HK-2 (cell line): ENCODE results near the gene SCUBE2.
"Not testable (repeated sequence)": the region's sequence is repeated elsewhere in the genome, so short reads cannot be mapped to it uniquely, and the experiment has no call there.

Experiments
- DNase-seq: peaks from one replicate; pipeline ENCODE4 v3.0.0-alpha.2; 2018; ENCODE audit not compliant: unreplicated experiment

SCUBE2 gene

DNA sequence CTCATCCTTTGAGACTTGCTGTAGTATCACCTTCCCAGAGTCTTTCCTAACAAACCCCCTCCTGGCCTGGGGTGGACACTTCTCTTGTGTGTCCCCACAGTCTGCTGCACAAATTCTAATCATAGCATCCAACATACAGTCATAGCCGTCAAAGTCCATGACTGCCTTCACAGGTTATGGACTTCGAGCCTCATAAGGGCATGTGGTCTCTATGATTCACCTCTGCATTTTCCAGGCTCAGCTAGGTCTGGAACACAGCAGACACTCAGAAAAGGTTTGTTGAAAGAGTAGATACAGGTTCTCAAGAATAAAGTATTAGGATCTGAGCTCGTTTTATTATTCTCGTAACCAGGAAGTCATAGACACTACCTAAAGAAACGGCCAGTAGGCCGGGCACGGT is 13.2 kb upstream of the SCUBE2 start:
- no peak for DNase-seq

- no peak for DNase-seq
Observed at GRCh38 chr11:9103542-9104276, 12.3 kb upstream of the SCUBE2 start.

DNA sequence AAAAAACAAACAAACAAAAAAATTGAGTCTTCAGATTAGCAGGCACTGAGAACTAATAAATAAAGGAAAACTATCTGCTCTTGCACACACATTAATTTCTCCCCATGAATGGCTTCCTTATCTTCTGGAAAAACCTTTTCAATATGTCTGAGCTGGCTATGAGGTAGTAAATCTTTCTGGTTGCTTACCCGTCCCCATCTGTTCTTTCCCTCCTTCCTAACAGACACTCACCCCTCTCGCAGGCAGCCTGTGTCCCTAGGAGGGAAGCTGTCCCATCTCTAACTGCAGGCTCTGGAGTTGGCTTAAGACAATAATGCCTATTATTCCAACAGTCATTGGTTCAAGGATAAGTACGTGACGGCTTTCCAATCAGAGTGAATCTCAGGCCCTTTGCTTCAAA is 8.2 kb upstream of the SCUBE2 start:
- DNase-seq = no peak

GRCh38 chr11:9098455-9098854 is 7.1 kb upstream of the SCUBE2 start:
- DNase-seq = not testable (repeated sequence)

DNA sequence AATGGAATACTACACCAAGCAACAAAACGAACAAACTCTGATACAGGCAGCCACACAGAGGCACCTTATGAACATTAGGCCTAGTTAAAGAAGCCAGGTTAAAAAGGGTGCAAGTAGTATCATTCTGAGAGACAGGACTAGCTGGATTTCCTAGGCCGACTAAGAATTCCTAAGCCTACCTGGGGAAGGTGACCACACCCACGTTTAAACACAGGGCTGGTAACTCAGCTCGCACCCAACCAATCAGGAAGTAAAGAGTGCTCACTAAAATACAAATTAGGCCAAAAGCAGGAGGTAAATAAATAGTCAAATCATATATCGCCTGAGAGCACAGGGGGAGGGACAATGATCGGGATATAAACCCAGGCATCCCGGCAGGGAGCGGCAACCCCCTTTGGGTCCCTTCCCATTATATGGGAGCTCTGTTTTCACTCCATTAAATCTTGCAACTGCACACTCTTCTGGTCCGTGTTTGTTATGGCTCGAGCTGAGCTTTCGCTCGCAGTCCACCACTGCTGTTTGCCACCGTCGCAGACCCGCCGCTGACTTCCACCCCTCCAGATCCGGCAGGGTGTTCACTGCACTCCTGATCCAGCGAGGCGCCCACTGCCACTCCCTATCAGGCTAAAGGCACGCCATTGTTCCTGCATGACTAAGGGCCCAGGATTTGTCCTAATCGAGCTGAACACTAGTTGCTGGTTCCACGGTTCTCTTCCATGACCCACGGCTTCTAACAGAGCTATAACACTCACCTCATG is 6.0 kb upstream of the SCUBE2 start:
- DNase-seq = not testable (repeated sequence)

GRCh38 chr11:9096427-9096826 is 5.0 kb upstream of the SCUBE2 start:
- DNase-seq = no peak

- DNase-seq = no peak
Observed at GRCh38 chr11:9095421-9095820, 4.0 kb upstream of the SCUBE2 start.

GRCh38 chr11:9094420-9094819 is 3.0 kb upstream of the SCUBE2 start:
- no peak for DNase-seq

GRCh38 chr11:9092853-9093778 is 1.7 kb upstream of the SCUBE2 start:
- DNase-seq = no peak

DNA sequence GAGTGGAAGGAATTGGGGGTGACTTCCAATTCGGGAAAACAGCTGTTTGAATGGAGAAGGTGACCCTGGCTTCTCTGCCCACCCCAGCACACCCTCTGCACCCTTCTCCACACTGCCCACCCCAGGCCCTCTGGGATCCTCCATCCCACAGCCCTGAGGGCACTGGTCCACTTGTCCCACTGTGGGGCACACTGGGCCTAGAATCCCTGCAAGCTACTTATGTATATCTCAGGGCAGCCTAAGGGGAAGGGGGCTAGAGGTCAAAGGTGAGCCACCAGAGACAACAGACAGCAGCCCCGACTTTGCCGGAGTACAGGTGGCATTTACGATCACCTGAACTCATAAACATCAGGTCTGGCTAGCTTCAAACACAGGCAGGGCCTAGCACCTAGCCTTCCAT is 673 bp upstream of the SCUBE2 start:
- DNase-seq = no peak

DNA sequence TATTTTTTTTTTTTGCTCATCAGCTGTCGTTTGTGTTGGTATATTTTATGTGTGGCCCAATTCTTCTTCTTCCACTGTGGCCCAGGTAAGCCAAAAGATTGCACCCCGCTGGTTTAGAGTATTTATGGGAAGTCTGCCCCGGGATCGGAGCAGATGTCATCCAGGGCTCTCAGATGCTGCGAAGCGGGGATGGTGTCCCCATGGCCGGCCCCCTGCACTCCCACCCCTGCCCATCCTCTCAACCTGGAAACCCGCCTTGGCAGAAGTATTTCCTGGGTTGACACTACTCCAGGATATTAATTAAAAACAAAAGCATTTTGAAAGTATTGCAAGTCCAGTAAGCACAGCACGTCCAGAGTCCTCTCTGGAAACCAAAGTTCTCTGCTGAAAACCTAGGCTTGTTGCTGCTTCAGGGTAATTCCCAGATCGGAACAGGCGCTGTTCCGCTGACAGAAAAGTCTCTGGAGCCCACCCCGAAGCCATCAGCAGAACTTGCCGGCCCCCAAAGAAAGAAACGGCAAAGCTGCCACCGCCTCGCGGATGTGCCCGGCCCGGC is 833 bp downstream of the SCUBE2 start:
- DNase-seq = no peak

- DNase-seq = no peak
Observed at GRCh38 chr11:9089636-9090035, 1.8 kb downstream of the SCUBE2 start.

GRCh38 chr11:9089061-9089460 is 2.3 kb downstream of the SCUBE2 start:
- DNase-seq = no peak

DNA sequence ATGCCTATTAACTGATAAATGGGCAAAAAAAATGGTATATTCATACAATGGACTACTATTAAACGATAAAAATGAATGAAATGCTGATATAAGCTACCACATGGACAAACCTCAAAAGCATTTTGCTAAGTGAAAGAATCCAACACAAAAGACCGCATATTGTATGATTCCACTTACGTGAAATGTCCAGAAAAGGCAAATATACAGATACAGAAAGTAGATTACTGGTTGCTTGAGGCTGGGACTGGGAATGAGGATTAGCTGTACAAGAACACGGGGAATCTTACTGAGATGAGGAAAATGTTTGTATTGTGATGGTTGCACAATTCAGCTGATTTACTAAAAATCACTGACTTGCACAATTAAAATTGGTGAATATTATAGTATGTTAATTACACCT is 8.8 kb downstream of the SCUBE2 start:
- DNase-seq = no peak

DNA sequence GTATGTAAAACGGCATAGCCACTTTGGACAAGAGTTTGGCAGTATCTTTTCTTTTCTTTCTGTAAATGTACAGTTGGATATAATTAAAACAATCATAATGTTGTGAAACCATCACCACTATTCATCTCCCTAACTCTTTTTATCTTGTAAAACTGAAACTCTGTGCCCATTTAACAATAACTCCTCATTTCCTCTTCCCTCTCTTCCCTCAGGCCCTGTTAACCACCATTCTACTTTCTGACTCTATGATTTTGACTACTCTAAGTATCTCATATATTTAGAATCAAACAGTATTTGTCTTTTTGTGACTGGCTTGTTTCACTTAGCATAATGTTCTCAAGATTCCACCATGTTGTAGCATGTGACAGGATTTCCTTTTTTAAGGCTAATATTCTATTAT is 10.2 kb downstream of the SCUBE2 start:
- no peak for DNase-seq

- no peak for DNase-seq
Observed at GRCh38 chr11:9078113-9079086, 13.0 kb downstream of the SCUBE2 start.

GRCh38 chr11:9077164-9077563 is 14.2 kb downstream of the SCUBE2 start:
- DNase-seq = no peak

DNA sequence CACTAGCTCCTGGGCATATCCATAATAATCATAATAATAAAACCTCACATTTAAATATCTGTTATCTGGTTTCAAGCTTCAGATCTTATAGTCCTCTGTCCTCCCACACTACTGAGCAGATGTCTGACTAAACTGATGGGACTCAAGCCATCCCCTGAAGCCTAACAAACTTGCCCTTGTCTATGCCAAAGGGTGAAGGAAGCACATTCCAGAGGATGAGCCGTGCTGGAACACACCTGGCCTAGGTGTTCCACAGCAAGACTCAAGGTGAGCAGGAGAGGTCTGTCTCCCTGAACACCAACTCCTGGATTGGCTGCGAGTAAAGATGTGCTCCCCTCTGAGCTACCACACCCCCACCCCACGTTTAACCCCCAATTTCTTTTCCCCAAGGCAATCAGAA is 14.7 kb downstream of the SCUBE2 start:
- DNase-seq = no peak

DNA sequence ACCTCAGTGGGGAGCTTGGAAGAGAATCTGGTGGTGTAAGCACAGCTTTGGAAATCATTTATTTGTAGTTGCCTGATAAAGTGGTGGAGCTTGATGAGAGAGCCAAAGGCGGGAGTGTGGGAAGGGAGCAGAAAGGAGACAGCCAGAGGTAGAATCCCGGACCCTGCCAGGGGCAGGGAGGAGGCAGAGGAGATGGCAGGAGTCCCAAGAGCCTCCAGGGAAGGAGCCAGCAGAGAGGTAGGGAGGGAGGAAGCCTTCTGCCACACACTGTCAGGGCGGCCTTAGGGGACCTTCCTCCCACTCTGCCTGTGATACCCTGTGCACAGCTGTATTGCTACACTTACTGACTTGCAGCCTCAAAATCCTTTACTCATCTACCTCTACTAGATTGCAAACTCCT is 15.4 kb downstream of the SCUBE2 start:
- DNase-seq = no peak

DNA sequence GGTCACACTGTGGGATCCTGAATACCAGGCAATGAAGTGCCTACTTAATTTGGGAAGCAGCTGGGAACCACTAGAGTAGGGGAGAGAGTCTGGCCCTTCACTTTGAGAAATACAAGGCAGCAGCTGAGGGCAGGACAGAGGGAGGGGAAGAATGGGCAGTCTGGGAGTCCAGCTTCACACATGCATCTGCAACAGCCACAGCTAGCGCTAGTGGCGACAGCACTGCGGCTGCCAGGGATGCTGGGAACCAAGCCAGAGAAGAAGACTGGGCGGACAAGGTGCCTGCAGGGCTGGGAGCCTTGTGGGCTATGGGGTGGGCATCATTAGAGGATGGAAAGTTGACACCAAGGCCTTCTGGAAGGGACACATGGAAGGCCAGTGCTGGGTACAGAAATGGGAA is 15.8 kb downstream of the SCUBE2 start:
- no peak for DNase-seq
